Measurements from ENCODE around the gene GTF3C6. TPM values are rescaled to one million over a fixed set of nuclear protein-coding genes. Genes with fewer than 3 reads are reported as not detected.

Gene GTF3C6
- total and polyA plus RNA-seq, 5 experiments from 2014 or later, result 34.8 to 100 (median 93.4) TPM

Other genes starting within 250 kb of the GTF3C6 start
- 10 to 100 TPM; 19.0 to 20.0 TPM for gene CDK19, start 143.2 kb upstream of the GTF3C6 start, total RNA-seq
- 1 to 10 TPM; 1.1 to 2.1 (median 1.5) TPM for gene CDK19, start 143.2 kb upstream of the GTF3C6 start, polyA plus RNA-seq
- gene AMD1, start 83.9 kb upstream of the GTF3C6 start, total RNA-seq, result 10 to 100 TPM; 68.0 to 68.1 TPM
- 10 to 100 TPM; 35.9 to 45.6 (median 44.7) TPM for gene AMD1, start 83.9 kb upstream of the GTF3C6 start, polyA plus RNA-seq
- 10 to 100 TPM; 13.8 to 16.4 TPM for gene RPF2, start 23.3 kb downstream of the GTF3C6 start, total RNA-seq
- 10 to 100 TPM; 23.3 to 33.1 (median 28.0) TPM for gene RPF2, start 23.3 kb downstream of the GTF3C6 start, polyA plus RNA-seq
- gene SLC16A10, start 128.8 kb downstream of the GTF3C6 start, total RNA-seq, result 10 to 100 TPM; 24.7 to 26.1 TPM
- 10 to 100 TPM; 15.5 to 27.7 (median 20.0) TPM for gene SLC16A10, start 128.8 kb downstream of the GTF3C6 start, polyA plus RNA-seq

Data from naive thymus-derived CD8-positive, alpha-beta T cell (primary cell).